ENCODE measurements around the gene OTUD1. TPM values are rescaled to one million over a fixed set of nuclear protein-coding genes. Genes with fewer than 3 reads are reported as not detected.

The OTUD1 gene
- total RNA-seq, 4 donors from 2014 or later = 23.1 to 34.9 (median 26.0) TPM

- no peaks in the 10 kb centered on the region for H3K9me3 ChIP-seq
- peak overlapping the region; percentile 99 for H3K27ac ChIP-seq
- TF ChIP-seq EP300 (IDR thresholded peaks at IDR 0.05) = no peak
- no peak for TF ChIP-seq POLR2AphosphoS5 (IDR thresholded peaks at IDR 0.05)
- no peak for TF ChIP-seq POLR2A (IDR thresholded peaks at IDR 0.05)
- no peak for TF ChIP-seq CTCF (IDR thresholded peaks at IDR 0.05)
- H3K36me3 ChIP-seq = no peaks in the 10 kb centered on the region
- peaks cover 49% of the 10 kb centered on the region for H3K4me1 ChIP-seq
- WGBS = no CpG with 5 or more reads among the region's 80 CpGs
- H3K27me3 ChIP-seq = no peaks in the 10 kb centered on the region
- peak overlapping the region; percentile 97 for H3K4me3 ChIP-seq
- DNase-seq (ENCODE audit: low spot score in 2 of 2) = peak in 1 of 2 donors; percentile 79
Observed at GRCh38 chr10:23439452-23439960, 631 bp downstream of the OTUD1 start.

DNA sequence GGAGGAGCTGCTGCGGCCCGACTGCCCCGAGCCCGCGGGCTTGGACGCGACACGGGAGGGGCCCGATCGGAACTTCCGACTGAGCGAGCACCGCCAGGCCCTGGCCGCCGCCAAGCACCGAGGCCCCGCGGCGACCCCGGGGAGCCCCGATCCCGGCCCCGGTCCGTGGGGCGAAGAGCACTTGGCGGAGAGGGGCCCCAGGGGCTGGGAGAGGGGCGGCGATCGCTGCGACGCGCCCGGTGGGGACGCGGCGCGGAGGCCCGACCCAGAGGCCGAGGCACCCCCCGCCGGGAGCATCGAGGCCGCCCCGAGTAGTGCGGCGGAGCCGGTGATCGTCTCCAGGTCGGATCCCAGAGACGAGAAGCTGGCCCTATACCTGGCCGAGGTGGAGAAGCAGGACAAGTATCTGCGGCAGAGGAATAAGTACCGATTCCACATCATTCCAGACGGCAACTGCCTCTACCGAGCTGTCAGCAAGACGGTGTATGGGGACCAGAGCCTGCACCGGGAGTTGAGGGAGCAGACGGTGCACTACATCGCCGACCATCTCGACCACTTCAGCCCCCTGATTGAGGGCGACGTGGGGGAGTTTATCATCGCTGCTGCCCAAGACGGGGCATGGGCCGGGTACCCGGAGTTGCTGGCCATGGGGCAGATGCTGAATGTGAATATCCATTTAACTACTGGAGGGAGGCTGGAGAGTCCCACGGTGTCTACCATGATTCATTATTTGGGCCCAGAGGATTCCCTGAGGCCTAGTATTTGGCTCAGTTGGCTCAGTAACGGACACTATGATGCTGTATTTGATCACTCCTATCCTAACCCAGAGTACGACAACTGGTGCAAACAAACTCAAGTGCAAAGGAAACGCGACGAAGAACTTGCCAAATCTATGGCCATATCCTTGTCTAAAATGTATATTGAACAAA lies 1.4 kb downstream of the OTUD1 start:
- H3K27me3 ChIP-seq = no peaks in the 10 kb centered on the region
- H3K27ac ChIP-seq = peak overlapping the region; percentile 99
- TF ChIP-seq POLR2A (IDR thresholded peaks at IDR 0.05) (no peak), CTCF (IDR thresholded peaks at IDR 0.05) (no peak), EP300 (IDR thresholded peaks at IDR 0.05) (no peak), POLR2AphosphoS5 (IDR thresholded peaks at IDR 0.05) (no peak)
- peak overlapping the region; percentile 97 for H3K4me3 ChIP-seq
- 2% methylated on average over 25 of the region's 73 CpGs for WGBS
- no peaks in the 10 kb centered on the region for H3K9me3 ChIP-seq
- DNase-seq (ENCODE audit: low spot score in 2 of 2) = peak in 1 of 2 donors; percentile 66
- H3K36me3 ChIP-seq = no peaks in the 10 kb centered on the region
- peaks cover 53% of the 10 kb centered on the region for H3K4me1 ChIP-seq

- WGBS = 48% methylated on average over 3 of the region's 3 CpGs
- peak overlapping the region; percentile 97 for H3K4me3 ChIP-seq
- H3K36me3 ChIP-seq = no peaks in the 10 kb centered on the region
- no peaks in the 10 kb centered on the region for H3K9me3 ChIP-seq
- no peak for DNase-seq (ENCODE audit: low spot score in 2 of 2)
- H3K27me3 ChIP-seq = no peaks in the 10 kb centered on the region
- peaks cover 56% of the 10 kb centered on the region for H3K4me1 ChIP-seq
- peak overlapping the region; percentile 25 for H3K27ac ChIP-seq
- TF ChIP-seq POLR2A (IDR thresholded peaks at IDR 0.05) (no peak), CTCF (IDR thresholded peaks at IDR 0.05) (no peak), EP300 (IDR thresholded peaks at IDR 0.05) (no peak), POLR2AphosphoS5 (IDR thresholded peaks at IDR 0.05) (no peak)
Observed at GRCh38 chr10:23441251-23441650, 2.4 kb downstream of the OTUD1 start.

GRCh38 chr10:23442936-23443335 lies 4.1 kb downstream of the OTUD1 start:
- Histone ChIP-seq H3K4me3 (peak overlapping the region; percentile 97), H3K36me3 (no peaks in the 10 kb centered on the region), H3K27ac (no peak overlapping the region), H3K9me3 (no peaks in the 10 kb centered on the region), H3K4me1 (peaks cover 52% of the 10 kb centered on the region), H3K27me3 (no peaks in the 10 kb centered on the region)
- no peak for DNase-seq (ENCODE audit: low spot score in 2 of 2)
- no peak for TF ChIP-seq CTCF (IDR thresholded peaks at IDR 0.05)
- TF ChIP-seq POLR2A (IDR thresholded peaks at IDR 0.05) = no peak
- no peak for TF ChIP-seq POLR2AphosphoS5 (IDR thresholded peaks at IDR 0.05)
- no peak for TF ChIP-seq EP300 (IDR thresholded peaks at IDR 0.05)
- 28% methylated on average over 2 of the region's 2 CpGs for whole genome bisulfite sequencing

- Histone ChIP-seq H3K4me3 (no peak overlapping the region), H3K27me3 (no peaks in the 10 kb centered on the region), H3K4me1 (peaks cover 48% of the 10 kb centered on the region), H3K27ac (no peak overlapping the region), H3K36me3 (no peaks in the 10 kb centered on the region), H3K9me3 (no peaks in the 10 kb centered on the region)
- WGBS = 89% methylated on average over 5 of the region's 5 CpGs
- no peak for DNase-seq (ENCODE audit: low spot score in 2 of 2)
- TF ChIP-seq EP300 (IDR thresholded peaks at IDR 0.05) (no peak), POLR2AphosphoS5 (IDR thresholded peaks at IDR 0.05) (no peak), POLR2A (IDR thresholded peaks at IDR 0.05) (no peak), CTCF (IDR thresholded peaks at IDR 0.05) (no peak)
Observed at GRCh38 chr10:23445591-23445990, 6.7 kb downstream of the OTUD1 start.
